Mammary epithelial cell (primary cell): ENCODE data around the gene TLE2.

Experiments used
- EZH2 ChIP-seq: IDR thresholded peaks from 2 replicates; pipeline ENCODE4 v1.6.1; 2012; ENCODE audit warnings: low read length, inconsistent platforms, borderline replicate concordance
- TF ChIP-seq, protein P1 (sequence below), 2 donors: IDR thresholded peaks in 1 of 2; conservative IDR thresholded peaks in 1 of 2; 2 replicates each; pipeline ENCODE4 v1.5.1; 2011 to 2012; ENCODE audit warnings: inconsistent platforms in 2 of 2, low read length in 2 of 2, mild to moderate bottlenecking in 2 of 2, control low read depth in 1 of 2, low read depth in 1 of 2; ENCODE audit not compliant: insufficient read depth in 1 of 2; ENCODE audit errors: extremely low read depth in 1 of 2

DNA sequence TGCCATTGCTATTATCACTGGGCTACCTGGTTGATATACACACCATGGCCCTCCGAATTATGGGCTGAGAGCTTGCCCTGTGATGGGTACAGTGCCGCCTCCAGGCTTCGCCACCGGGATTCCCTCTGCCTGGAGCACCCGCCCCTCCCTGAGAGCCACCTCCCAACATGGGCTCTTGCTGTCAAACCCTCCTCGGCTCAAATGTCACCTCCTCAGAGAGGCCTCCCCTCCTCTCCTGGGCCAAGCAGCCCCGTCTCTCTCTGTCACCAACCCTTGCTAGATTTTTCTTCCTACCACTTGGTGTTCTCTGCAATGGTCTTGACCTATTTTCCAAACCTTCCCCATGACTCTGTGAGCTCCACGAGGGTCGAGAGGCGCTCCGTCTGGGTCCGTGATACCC, 12.2 kb upstream of the TLE2 start:
- TF ChIP-seq, protein P1, sequence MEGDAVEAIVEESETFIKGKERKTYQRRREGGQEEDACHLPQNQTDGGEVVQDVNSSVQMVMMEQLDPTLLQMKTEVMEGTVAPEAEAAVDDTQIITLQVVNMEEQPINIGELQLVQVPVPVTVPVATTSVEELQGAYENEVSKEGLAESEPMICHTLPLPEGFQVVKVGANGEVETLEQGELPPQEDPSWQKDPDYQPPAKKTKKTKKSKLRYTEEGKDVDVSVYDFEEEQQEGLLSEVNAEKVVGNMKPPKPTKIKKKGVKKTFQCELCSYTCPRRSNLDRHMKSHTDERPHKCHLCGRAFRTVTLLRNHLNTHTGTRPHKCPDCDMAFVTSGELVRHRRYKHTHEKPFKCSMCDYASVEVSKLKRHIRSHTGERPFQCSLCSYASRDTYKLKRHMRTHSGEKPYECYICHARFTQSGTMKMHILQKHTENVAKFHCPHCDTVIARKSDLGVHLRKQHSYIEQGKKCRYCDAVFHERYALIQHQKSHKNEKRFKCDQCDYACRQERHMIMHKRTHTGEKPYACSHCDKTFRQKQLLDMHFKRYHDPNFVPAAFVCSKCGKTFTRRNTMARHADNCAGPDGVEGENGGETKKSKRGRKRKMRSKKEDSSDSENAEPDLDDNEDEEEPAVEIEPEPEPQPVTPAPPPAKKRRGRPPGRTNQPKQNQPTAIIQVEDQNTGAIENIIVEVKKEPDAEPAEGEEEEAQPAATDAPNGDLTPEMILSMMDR (conservative IDR thresholded peaks at IDR 0.05 in 1 of 2, IDR thresholded peaks at IDR 0.05 in 1 of 2; ENCODE audit: extremely low read depth in 1 of 2, insufficient read depth in 1 of 2, low read depth in 1 of 2, low read length in 2 of 2), result no peak
- no peak for TF ChIP-seq EZH2
